SK-N-DZ (cell line): ENCODE measurements around the gene FAM184B.
"Not testable (repeated sequence)": the region's sequence is repeated elsewhere in the genome, so short reads cannot be mapped to it uniquely, and the experiment has no call there.

Experiments used
- DNase-seq: peaks from one replicate; pipeline ENCODE4 v3.0.0-alpha.2; 2015; ENCODE audit warnings: low spot score

FAM184B gene

DNA sequence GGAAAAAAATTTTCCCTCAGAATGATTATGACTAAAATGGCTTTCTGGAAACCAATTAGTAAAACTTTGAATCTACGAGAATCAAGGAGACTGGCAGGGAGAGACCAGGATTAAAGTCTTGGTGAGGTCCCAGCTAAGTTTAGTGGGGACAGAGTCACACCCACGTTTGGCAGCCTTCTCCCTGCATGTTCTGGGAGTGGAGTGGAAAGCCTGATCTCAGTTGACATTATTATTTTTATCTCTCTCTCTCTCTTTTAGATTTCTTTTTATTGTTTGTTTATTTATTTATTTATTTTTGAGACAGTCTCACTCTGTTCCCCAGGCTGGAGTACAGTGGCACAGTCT, 99.2 kb downstream of the FAM184B start:
- no peak for DNase-seq

DNA sequence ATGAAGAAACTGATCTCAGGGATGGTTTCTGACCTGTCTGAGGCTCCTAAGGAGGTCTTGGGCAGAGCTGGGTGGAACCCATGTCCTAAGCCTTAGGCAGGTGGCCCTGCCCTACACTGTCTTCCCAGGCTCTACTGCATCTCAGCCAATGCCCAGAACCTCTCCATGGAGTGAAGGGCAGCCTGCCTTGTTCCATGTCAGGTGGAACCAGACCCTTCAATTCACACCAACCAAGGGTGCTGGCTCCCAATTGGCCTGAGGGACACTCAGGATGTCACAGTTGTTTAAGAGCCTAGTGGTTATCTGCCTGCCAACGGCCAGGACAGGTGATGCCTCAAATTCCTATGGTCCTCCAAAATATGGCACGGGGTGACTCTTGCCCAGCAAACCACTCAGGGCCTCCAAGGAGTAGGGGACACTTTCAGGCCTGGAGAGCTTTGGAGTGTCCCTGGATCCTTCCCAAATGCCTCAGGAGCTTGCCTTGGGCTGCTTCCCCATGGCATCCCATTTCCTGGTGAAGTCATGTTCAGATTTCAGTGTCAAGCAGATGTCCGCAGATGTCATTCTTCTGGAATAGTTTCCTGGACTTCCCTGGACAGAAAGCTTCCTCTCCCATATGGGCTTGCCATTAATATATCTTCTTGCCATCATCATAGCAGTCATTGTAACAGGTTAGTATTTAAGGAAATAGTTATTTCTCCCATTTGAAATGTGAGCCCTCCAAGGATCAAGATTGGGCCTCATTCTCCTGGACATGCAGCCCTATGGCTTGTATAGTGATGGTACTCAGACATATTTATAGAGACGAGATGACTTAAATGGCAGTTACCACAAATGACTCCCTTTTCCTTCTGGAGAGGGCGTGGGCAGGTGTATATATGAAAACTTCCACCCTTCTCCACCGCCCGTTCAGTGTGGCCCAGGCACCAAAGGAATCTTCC, 99.9 kb downstream of the FAM184B start:
- DNase-seq = no peak

DNA sequence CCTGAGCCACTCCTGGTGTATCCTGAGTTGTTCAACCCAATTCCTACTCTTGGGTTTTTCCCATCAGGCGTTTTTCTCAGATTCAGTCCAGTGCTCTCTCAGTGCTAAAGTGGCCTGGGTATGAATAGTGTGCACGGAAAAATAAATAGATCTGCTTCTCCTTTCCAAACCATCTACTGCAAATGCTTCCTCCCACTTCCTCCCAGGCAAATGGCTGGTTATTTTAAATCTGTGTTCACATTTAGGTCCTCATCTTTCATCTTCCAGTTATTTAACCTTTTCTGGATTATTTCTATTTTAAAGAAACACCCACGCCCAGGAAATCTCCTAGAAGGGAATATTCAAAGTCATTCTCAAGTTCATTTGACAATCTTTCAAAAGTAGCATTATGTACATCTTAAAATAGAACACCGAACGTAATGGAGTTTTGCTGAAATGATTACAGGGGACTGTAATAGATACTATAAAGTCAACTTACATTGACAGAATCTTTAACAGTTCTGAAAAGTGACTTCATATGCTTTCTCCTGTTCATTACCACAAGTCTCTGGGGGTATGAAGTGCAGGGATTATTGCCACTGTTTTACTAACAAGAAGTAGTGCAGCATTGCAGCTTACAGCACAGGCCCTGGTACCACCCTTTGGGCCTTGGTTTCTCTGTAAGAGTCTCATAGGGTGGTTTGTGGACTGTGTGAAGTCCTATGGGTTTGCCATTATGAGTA, 100.7 kb downstream of the FAM184B start:
- no peak for DNase-seq

DNA sequence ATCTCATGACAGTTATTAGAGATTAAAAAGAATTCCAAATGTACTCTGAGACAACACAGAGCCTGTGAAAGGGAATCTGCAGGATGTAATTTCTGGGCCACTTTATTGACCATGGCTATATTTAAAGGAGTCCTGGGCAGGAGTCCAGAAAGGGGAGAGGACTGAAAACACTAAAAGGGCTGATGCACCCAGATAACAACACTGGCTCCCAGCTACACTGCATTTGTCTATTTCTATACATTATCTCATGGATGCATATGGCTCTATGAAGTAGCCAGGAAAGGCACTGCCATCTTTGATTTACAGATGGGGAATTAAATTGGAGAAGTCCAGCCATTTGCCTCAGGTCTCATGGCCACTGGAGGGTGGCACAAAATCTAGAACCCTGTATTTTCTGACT, 111.0 kb downstream of the FAM184B start:
- no peak for DNase-seq

DNA sequence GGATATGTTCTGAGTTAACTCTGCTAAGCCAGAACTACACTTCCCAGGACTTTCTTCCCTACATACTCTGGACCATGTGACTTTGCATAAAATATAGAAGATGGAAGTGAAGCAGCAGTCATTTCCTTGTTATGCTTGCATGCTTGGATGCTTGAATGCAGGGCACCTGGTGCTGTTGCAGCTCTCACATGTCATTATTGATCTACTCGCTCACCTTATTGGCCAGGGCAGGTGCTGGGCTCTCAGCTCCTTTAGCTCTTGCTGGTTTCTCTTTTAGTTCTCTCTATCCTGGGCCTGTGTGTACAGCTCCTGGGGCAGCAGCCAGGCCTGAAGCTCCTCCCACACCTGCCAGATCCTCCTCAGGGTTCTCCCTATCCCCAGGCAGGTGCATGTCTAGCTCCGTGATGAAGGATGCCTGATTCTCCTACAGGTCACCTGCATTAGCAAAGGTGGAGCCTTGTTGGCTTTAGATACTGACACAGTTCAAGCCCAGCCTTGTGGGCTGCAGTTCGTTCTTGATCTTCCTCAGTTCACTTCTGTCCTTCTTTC, 113.7 kb downstream of the FAM184B start:
- no peak for DNase-seq

DNA sequence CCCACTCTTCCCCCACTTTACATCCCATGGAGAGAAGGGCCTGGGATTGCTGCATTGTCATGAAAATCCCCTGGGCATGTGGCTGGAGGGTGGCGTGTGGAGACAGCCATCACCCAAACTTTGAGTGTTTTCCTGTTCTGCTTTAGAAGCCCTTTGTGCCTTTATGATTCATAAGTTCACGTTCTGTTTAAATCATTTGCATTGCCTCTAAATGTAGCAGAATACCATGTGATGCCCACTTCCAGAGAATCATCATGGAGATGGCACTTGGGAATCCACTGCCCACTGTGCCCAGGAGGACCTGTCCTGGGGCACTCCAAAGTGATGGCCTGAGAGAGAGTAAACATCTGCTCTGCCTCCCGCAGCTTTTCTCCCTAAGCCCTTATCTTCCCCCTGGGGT, 114.2 kb downstream of the FAM184B start:
- DNase-seq = no peak

DNA sequence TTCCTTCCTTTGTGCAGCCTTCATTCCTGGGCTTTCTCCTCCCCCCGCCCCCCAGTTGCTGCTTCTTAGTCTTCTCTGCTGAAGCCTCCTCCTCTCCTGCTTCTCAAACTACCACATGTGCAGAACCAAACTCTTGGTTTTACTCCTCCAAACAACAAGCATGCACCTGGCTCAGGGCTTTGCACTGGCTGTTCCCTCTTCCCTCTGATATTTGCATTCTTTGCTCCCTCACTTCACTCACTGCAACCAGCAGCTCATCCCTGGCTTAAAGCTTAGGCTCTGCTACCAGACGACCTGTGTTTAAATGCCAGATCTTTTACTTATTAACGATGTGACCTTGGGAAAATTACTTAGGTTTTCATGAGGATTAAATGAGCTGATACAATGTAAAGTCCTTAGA, 115.6 kb downstream of the FAM184B start:
- DNase-seq = no peak

DNA sequence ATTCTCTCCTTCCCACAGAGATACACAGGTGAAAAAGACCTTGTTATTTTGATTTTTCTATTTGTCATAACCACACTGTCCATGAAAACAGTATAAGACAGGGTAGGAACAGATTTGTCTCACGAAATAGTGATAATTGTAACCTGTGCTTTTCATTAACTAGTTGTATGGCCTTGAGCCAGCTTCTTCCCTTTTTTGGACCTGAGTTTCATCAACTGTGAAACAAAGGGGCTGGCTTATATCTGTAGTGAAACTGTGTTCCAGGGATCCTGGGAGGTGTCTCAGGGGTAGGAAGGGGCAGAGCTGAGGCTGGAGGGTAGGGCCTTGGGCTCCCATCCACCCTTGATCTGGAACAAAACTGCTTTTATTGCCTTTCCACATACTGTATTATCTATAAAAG, 116.1 kb downstream of the FAM184B start:
- no peak for DNase-seq

DNA sequence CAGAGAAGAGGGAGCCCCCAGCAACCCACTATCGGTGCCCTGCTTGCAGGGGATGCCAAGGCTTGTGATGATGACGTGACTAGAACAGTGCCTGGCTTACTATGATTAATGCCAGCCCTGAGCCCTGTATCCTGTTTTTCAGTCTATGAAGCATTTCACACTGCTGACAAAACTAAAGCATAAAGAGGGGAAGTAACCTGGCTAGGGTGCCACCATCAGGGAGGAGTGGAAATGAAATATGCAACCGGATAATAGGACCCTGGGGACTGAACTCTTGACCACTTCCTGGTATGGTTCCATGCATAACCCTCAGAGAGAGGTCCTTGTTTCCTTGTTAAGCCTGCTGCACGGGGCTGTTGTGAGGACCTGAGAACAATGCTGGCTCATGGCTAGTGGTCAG, 116.7 kb downstream of the FAM184B start:
- no peak for DNase-seq

DNA sequence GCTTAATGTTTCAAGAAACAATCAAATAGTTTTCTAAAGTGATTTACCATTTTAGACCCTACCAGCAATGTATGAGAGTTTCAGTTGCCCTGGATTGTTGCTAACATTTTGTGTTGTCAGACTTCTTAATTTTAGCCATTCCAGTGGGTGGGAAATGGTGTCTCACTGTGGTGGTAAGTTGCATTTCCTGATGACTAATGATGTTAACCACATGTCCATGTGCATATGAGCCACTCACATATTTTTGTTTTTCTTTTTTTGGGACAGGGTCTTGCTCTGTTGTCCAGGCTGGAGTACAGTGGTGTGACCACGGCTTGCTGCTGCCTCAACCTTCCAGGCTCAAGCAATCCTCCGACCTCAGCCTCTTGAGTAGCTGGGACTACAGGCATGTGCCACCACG, 118.7 kb downstream of the FAM184B start:
- no peak for DNase-seq

DNA sequence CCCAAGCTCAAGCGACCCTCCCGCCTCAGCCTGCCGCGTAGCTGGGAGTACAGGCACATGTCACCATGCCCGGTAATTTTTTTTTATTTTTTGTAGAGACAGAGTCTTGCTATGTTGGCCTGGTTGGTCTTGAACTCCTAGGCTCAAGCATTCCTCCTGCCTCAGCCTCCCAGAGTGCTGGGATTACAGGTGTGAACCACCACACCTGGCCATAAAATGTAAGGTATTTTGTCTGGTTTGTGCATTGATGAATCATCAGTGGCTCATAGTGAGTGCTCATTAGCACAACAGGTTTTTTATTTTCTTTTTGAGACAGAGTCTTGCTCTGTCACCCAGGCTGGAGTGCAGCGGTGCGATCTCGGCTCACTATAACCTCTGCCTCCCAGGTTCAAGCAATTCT, 122.2 kb downstream of the FAM184B start:
- DNase-seq = not testable (repeated sequence)

DNA sequence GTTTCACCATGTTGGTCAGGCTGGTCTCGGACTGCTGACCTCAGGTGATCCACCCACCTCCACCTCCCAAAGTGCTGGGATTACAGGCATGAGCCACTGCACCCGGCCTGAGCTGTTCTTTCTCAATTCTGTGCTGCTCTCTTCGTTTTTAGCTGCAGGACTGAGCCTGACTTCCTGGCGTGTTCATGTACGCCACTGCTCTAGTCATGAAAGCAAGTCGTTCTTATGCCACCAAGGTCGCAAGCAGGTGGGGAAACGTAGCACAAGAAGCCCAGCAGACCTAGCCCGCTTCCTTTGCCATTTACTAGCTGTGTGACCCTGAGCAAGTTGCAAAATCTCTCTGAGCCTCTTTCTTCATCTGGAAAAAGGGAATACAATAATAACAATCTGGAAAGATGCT, 123.6 kb downstream of the FAM184B start:
- DNase-seq = no peak

DNA sequence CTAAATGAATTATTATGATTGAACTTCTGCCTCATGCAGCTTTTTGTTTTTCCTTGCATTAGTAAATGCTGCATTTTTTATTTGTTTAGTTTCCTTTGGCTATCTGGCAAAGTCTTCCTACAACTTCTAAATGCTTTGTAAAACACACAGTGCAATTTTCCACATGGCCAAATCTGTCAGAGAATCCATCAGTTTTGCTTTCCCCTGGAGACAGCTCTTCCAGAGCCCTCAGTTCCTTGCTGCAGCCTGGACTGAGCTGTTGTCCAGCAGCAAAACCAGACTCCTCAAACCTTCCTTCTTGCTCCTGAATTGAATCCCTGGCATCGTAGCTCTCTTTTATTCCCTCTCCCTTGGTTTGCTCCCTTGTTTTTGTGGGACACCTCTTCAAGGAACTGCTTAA, 124.3 kb downstream of the FAM184B start:
- no peak for DNase-seq

DNA sequence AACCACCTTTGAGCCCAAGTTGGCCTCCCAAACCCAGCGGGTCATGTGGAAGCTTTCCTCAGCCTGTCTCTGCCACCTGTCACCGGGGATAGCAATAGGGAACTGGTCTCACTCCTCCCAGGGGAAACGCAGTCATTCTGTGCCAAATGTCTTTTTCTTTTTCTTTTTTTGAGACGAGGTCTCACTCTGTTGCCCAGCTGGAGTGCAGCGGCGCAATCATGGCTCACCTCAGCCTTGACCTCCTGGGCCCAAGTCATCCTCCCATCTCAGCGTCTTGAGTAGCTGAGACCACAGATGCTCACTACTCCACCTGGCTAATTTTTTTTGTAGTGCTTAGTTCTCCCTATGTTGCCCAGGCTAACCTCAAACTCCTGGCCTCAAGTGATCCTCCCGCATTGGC, 126.7 kb downstream of the FAM184B start:
- no peak for DNase-seq

DNA sequence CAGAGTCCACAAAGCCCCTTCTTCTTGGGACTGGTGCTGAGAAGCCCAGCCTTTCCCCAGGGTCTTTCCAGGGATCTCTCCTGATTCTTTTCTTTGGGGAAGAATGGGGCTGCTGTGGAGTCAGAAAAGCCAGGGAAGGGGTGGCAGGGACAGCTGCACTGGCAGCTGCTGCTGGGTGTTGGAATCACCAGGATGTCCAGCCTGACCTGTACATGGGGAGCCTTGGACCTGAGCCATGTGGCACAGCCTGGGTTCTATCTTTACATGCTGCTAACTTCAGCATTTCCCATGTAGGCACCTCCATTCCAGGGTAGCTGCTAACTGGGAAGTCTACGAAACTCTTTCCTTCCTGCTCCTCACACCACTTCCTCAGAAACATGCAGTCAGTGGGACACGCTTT, 131.0 kb downstream of the FAM184B start:
- DNase-seq = no peak

DNA sequence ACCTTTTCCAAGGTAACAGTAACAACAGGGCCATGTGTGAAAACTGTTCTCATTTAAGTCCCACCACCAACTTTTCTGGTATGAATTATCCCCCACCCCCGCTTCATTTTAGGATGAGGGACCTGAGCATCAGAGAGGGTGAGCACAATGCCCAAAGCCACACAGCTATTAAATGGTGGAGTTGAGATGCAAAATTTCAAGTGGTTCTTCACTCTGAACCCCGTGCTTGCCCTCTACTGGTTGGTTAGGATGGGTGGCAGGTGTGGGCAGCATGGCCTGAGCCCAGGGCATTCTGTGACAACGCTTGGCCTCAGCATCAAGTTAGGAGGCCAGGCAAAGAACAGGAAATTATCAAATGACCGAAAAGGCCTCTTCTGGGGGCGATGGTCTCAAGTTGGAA, 133.5 kb downstream of the FAM184B start:
- DNase-seq = no peak

DNA sequence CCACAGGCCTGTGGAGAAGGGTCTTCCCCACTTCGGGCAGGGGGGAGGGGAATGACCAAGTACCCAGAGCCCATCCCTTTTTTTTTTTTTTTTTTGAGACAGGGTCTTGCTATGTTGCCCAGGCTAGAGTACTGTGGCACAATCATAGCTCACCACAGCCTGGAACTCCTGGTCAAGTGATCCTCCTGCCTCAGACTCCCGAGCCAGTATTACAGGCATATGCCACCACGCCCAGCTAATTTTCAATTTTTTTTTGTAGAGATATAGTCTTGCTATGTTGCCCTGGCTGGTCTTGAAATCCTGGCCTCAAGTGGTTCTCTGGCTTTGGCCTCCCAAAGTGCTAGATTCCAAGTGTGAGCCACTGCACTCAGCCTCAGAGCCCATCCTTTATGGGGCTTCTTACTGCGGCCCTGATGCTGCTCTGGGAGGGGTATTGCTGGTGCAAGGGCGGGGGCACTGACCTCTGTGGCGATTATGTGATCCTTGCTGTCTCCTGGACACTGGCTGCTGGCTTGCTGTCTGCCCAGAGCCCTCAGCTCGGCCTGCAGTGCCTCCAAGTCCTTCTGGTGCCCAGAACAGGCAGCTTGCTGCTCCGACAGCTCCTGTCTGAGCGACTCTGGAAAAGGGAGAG, 134.1 kb downstream of the FAM184B start:
- no peak for DNase-seq

DNA sequence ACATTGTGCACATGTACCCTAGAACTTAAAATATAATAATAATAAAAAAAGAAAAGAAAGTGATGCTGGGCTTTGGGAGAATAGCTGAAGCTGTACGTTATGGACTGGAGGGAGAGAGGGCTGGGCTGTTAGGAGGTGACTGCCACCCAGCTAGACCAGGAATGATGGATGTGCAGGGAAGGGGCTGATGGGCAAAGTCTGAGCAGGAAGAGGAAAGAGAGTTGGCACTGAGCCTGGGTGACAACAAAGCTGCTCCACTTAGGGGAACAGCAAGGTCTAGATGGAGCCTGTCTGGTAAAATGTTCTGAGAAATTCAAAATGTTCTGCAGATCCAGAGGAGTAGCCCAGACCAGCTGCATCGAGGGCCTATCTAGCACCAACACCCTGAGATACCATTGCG, 134.7 kb downstream of the FAM184B start:
- no peak for DNase-seq

DNA sequence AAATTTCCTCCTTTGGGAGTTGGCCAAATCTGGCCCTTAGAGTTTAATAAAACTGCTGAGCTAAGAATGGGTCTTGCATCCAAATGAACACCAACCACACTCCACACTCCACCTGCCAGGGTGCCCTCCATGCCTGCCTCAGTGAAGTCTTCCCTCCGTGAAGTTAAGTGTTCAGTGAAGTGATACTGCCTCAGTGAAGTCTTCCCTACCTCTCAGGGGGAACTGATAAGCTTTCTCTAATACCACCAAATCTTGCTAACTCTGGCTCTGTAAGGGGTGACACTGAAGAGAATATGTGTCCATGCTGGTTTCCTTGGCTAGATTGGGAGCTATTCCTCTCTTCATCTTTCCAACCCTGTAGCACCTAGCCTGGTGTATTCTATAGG, 139.0 kb downstream of the FAM184B start:
- no peak for DNase-seq

DNA sequence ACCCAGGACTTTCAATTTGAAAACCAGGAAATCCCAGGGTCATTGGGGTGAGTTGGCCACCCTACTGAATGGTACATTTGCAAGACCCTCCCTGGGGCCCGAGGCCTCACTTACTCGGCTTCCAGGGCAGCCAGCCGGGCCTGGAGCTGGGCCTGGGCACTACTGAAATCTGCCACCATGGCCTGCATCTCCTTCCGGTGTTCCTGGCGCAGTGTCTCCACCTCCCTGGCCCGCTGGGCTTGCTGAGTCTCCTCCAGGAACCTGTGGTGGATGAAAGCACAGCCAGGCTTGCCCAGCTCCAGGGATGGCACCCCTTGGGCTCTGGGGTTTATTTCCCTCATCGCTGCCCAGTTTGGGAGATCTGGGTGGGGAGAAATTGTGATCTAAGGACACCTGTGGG, 142.3 kb downstream of the FAM184B start:
- DNase-seq = no peak

DNA sequence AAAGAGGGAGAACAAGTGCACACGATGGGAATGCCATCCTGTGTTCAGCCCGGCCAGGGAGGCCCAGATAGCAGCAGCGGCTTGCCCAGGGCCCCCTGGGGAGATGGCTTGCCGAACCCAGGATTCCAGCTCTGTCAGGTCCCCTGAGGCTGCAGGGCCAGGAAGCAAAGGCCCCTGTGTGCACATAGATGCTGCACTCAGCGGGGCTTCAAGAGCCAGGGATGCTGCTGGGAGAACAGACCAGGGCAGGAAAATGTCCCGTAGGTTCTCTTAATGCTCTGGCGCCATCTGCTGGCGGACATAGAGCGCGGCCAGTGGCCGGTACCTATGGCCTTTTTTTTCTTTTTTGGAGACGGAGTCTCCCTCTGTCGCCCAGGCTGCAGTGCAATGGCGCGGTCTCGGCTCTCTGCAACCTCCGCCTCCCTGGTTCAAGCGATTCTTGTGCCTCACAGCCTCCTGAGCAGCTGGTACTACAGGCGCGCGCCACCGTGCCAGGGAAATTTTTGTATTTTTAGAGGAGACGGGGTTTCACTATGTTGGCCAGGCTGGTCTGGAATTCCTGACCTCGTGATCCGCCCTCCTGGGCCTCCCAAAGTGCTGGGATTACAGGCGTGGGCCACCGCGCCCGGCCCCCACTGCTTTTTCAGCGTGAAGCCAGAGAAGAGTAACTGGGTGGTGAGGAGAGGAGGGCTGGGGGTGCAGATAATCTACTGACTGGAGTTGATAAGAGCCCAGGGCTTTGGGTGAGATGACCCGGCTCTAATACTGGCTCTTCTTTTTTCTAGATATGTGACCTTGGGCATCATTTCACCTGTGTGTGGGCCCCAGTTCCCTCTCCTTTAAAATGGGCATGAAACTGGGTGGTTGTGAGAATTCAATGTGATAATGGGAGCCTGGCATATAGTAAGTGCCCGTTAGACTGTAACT, 144.5 kb downstream of the FAM184B start:
- DNase-seq = peak; percentile 72
